A549 (cell line): ENCODE measurements around the gene CLDN25. TPM values are rescaled to one million over a fixed set of nuclear protein-coding genes. Genes with fewer than 3 reads are reported as not detected.

Experiments used
- ATAC-seq, 2 experiments: fragments of 200-7000 bp in 1 of 2; fragments of >200 bp in 1 of 2; cut with Nextera tagmentation in 1 of 2; cut with Tn5 transposase in 1 of 2; 3 replicates each; pipeline versions ENCODE4 v1.8.0 to v1.9.1; 2018 to 2020; ENCODE audit warnings: mild to moderate bottlenecking in 1 of 2, moderate library complexity in 1 of 2
- CTCF ChIA-PET: fragments of 300-600 bp; sonication (Branson Sonifier 250); formaldehyde crosslinking; extraction: SDS; loops from one replicate; lab custom pipeline; 2021; ENCODE audit warnings: antibody characterized with exemption, inconsistent platforms; lab: Yijun Ruan, JAX
- POLR2A ChIA-PET: fragments of 350-600 bp; formaldehyde crosslinking; extraction: SDS; loops from one replicate; lab custom pipeline; 2021; ENCODE audit warnings: antibody characterized with exemption, inconsistent platforms; lab: Yijun Ruan, JAX
- DNase-seq, 2 experiments: peaks; one replicate each; pipeline versions ENCODE4 v3.0.0 to v3.0.0-alpha.2; 2011 to 2016; ENCODE audit warnings: low read depth in 1 of 2, low spot score in 1 of 2
- FAIRE-seq: peaks from 2 replicates; lab custom pipeline; 2011; peaks lifted over from hg19 to GRCh38; lab: Jason Lieb, UNC
- H3K27ac ChIP-seq, 2 experiments: fragments of >200 bp; sonication (Bioruptor Twin); formaldehyde crosslinking; 3 replicates each; pipeline ENCODE4 v1.5.1; 2016 to 2017
- H3K4me1 ChIP-seq: fragments of >200 bp; sonication (Bioruptor Twin); formaldehyde crosslinking; 3 replicates; pipeline ENCODE4 v1.6.1; 2016
- H3K4me2 ChIP-seq: fragments of >200 bp; sonication (Bioruptor Twin); formaldehyde crosslinking; 3 replicates; pipeline ENCODE4 v1.6.1; 2016
- H3K4me3 ChIP-seq: fragments of >200 bp; sonication (Bioruptor Twin); formaldehyde crosslinking; 3 replicates; pipeline ENCODE4 v1.5.1; 2016
- H3K9me3 ChIP-seq: fragments of >200 bp; sonication (Bioruptor Twin); formaldehyde crosslinking; 3 replicates; pipeline ENCODE4 v1.6.1; 2016
- ATOH8 ChIP-seq: fragments of 250-450 bp; sonication (Bioruptor Pico); IDR thresholded peaks from 2 replicates; pipeline ENCODE4 v1.5.0; 2020; ENCODE audit warnings: low read depth, mild to moderate bottlenecking, moderate library complexity
- BCL3 ChIP-seq: fragments of >200 bp; sonication (Bioruptor Twin); formaldehyde crosslinking; IDR thresholded peaks from 3 replicates; pipeline ENCODE4 v1.6.1; 2016
- E2F6 ChIP-seq: IDR thresholded peaks from 2 replicates; pipeline ENCODE4 v1.6.1; 2012; ENCODE audit warnings: low read depth, borderline replicate concordance
- EP300 ChIP-seq, 2 experiments: fragments of >200 bp; sonication (Bioruptor Twin); formaldehyde crosslinking; IDR thresholded peaks; 2 replicates in 1 of 2; 3 replicates in 1 of 2; pipeline ENCODE4 v1.6.1; 2016 to 2017
- ESRRA ChIP-seq: fragments of 150-350 bp; IDR thresholded peaks from 2 replicates; pipeline ENCODE4 v1.6.1; 2014; ENCODE audit warnings: mild to moderate bottlenecking, low read length, borderline replicate concordance
- FOSB ChIP-seq: fragments of 250-450 bp; sonication (Bioruptor Pico); IDR thresholded peaks from 2 replicates; pipeline ENCODE4 v1.5.0; 2020; ENCODE audit warnings: mild to moderate bottlenecking, moderate library complexity
- FOSL2 ChIP-seq, 2 experiments: fragments of 450-650 bp in 1 of 2; fragments of >200 bp in 1 of 2; sonication (Bioruptor Twin) in 1 of 2; formaldehyde crosslinking; IDR thresholded peaks; 2 replicates each; pipeline versions ENCODE4 v1.5.0 to v1.6.1; 2016 to 2020; ENCODE audit warnings: mild to moderate bottlenecking in 1 of 2, moderate library complexity in 1 of 2
- HDAC2 ChIP-seq: fragments of 200-600 bp; sonication (generic); IDR thresholded peaks from 2 replicates; pipeline ENCODE4 v1.6.1; 2016
- HEYL ChIP-seq: fragments of 250-450 bp; sonication (Bioruptor Pico); IDR thresholded peaks from 2 replicates; pipeline ENCODE4 v1.8.0; 2021; ENCODE audit warnings: mild to moderate bottlenecking, moderate library complexity
- HOXA7 ChIP-seq: fragments of 250-450 bp; sonication (Bioruptor Pico); IDR thresholded peaks from 2 replicates; pipeline ENCODE4 v1.5.0; 2020; ENCODE audit warnings: mild to moderate bottlenecking, moderate library complexity
- HOXB13 ChIP-seq: fragments of 250-450 bp; sonication (Bioruptor Pico); IDR thresholded peaks from 2 replicates; pipeline ENCODE4 v1.5.0; 2020; ENCODE audit warnings: low read depth, mild to moderate bottlenecking, moderate library complexity
- JUN ChIP-seq, 2 experiments: fragments of >200 bp; sonication (Bioruptor Twin); formaldehyde crosslinking; IDR thresholded peaks; 2 replicates in 1 of 2; 3 replicates in 1 of 2; pipeline ENCODE4 v1.6.1; 2016 to 2017
- JUNB ChIP-seq: fragments of >200 bp; sonication (Bioruptor Twin); formaldehyde crosslinking; IDR thresholded peaks from 2 replicates; pipeline ENCODE4 v1.6.1; 2016
- NPAS2 ChIP-seq: fragments of 250-450 bp; sonication (Bioruptor Pico); IDR thresholded peaks from 2 replicates; pipeline ENCODE4 v1.8.0; 2022; ENCODE audit warnings: mild to moderate bottlenecking, moderate library complexity, borderline replicate concordance
- PBX3 ChIP-seq: IDR thresholded peaks from 2 replicates; pipeline ENCODE4 v1.6.1; 2012
- POLR2A ChIP-seq: IDR thresholded peaks from 2 replicates; pipeline ENCODE4 v1.6.1; 2012; ENCODE audit warnings: mild to moderate bottlenecking, low read length
- POLR2AphosphoS2 ChIP-seq: conservative IDR thresholded peaks from 2 replicates; pipeline ENCODE4 v1.6.1; 2012; ENCODE audit warnings: low read length, improper control_type of control experiment, inconsistent platforms
- REST ChIP-seq: fragments of 200-600 bp; sonication (generic); IDR thresholded peaks from 2 replicates; pipeline ENCODE4 v1.6.1; 2016; ENCODE audit warnings: antibody characterized with exemption, mild to moderate bottlenecking, moderate library complexity
- RFX5 ChIP-seq: fragments of 450-650 bp; IDR thresholded peaks from 2 replicates; pipeline ENCODE4 v1.7.1; 2014; ENCODE audit warnings: antibody characterized with exemption, mild to moderate bottlenecking, moderate library complexity
- USF2 ChIP-seq: fragments of 450-650 bp; IDR thresholded peaks from 2 replicates; pipeline ENCODE4 v1.6.1; 2014; ENCODE audit warnings: antibody characterized with exemption
- WGBS: methylation state at CpG from one replicate; pipeline ENCODE4 v1.1.6; 2017; ENCODE audit errors: missing lambda C conversion rate; 5-methylcytosine and 5-hydroxymethylcytosine counted together
- polyA plus RNA-seq, 4 experiments: library from polyadenylated mRNA; depleted of rRNA in 3 of 4; stranded (reverse); fragments of >200 nt; fragmentation: RNase III in 1 of 4; extraction: RNeasy Plus Mini Kit Qiagen cat#74134 plus additional on column Dnase treatment in 1 of 4; gene quantifications; 2 replicates in 3 of 4; 3 replicates in 1 of 4; pipeline ENCODE4 v1.2.3, GENCODE V29; 2011 to 2017

Gene CLDN25
- polyA plus RNA-seq, 2 of the 4 experiments (the other 2 are of a cell fraction): not detected

- ChIA-PET CTCF (interaction anchor here (0.9 to 1.2 kb wide), 2 partner anchors 9 kb away, joined by 3 read pairs; partner anchors contain the start of gene ZW10), POLR2A (no interaction called here)
- no peak for DNase-seq
- no peaks in the 10 kb centered on the region for H3K9me3 ChIP-seq
- TF ChIP-seq HEYL (CRISPR knock-in tag) (no peak), RFX5 (no peak), HOXB13 (no peak), REST (no peak), HDAC2 (no peak), FOSL2 (IDR thresholded peaks at IDR 0.05) (no peak), FOSL2 (CRISPR knock-in tag; IDR thresholded peaks at IDR 0.05) (no peak), FOSB (CRISPR knock-in tag) (no peak), EP300 (IDR thresholded peaks at IDR 0.05) (no peak), PBX3 (no peak), ESRRA (no peak), JUNB (no peak), NPAS2 (CRISPR knock-in tag) (no peak), ATOH8 (no peak), BCL3 (no peak), POLR2AphosphoS2 (no peak), USF2 (no peak), JUN (IDR thresholded peaks at IDR 0.05) (no peak), HOXA7 (CRISPR knock-in tag) (no peak), POLR2A (no peak), E2F6 (no peak)
- ATAC-seq: no peak
- 73% methylated on average over 2 of the region's 2 CpGs for WGBS
- no peak overlapping the region for H3K4me3 ChIP-seq
- H3K4me1 ChIP-seq: no peaks in the 10 kb centered on the region
- no peak overlapping the region for H3K4me2 ChIP-seq
- H3K27ac ChIP-seq: no peak overlapping the region
- FAIRE-seq: no peak
Observed at GRCh38 chr11:113764527-113765219, 14.9 kb upstream of the CLDN25 start.
